CD4-positive, alpha-beta T cell treated with Interleukin-4 for 1 hour (primary cell): ENCODE measurements around the gene MYL6B.
"Not testable (repeated sequence)": the region's sequence is repeated elsewhere in the genome, so short reads cannot be mapped to it uniquely, and the experiment has no call there.

ENCODE experiments used
- DNase-seq, 2 donors: peaks; one replicate each; pipeline ENCODE4 v3.0.0-alpha.2; 2020 to 2022

The MYL6B gene

GRCh38 chr12:56152132-56152755 lies at the start of gene MYL6B:
TSS of gene MYL6B (plus strand) at chr12:56152587. CDS start at chr12:56153919, 1,332 bp downstream.
- peak; percentile 90 for DNase-seq

- DNase-seq: no peak
These were observed 49.7 kb upstream of the MYL6B start for GRCh38 chr12:56102683-56103065.

DNA sequence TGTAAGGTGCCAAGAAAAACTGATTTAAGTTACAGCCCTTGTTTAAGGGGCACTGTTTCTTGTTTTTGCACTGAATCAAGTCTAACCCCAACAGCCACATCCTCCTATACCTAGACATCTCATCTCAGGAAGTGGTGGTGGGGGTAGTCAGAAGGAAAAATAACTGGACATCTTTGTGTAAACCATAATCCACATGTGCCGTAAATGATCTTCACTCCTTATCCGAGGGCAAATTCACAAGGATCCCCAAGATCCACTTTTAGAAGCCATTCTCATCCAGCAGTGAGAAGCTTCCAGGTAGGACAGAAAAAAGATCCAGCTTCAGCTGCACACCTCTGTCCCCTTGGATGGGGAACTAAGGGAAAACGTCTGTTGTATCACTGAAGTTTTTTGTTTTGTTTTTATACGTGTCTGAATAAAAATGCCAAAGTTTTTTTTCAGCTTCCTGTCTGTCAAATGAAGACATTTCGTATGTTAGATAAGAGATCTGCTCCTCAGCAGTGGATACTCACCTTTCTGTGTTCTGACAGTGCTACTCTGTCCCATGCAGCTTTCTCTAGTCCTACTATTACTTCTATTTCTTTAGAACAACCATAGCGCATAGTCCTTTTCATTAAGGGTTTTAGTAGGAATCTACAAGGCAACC lies 49.2 kb upstream of the MYL6B start:
- peak in 1 of 2 donors; percentile 56 for DNase-seq

GRCh38 chr12:56103823-56104108 lies 48.6 kb upstream of the MYL6B start:
- DNase-seq: no peak

DNA sequence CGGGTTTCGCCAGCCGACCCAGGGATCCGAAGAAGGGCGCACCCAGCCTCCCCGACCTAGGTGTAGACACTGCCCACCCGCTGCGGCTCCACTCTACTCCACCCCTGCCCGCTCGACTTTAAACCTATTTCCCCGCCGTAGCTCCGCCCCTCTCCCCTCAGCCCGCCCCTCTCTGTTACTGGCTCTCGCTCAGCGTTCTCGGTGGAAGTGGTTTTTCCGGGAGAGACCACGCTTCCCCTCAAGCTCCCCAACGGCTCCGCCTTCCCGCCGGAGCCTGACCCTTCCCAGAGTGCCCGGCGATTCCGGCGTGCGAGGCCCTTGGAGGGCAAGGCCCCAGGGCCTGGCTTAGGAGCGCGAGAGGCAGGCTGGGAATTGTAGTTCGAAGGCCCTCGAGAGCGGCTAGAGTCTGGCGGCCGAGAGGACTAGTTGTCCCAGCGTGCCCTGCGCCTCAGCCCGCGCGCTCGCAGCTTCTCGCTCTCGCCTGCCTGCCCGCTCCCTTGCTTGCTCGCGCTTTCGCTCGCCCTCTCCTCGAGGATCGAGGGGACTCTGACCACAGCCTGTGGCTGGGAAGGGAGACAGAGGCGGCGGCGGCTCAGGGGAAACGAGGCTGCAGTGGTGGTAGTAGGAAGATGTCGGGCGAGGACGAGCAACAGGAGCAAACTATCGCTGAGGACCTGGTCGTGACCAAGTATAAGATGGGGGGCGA lies 48.1 kb upstream of the MYL6B start, which contains the start of gene PA2G4:
PA2G4 (plus strand) TSS at position 451 of the 706 bp plus-strand sequence; CDS start at position 630, 179 bp downstream.
- DNase-seq: peak; percentile 98

- DNase-seq: no peak
These were observed 47.4 kb upstream of the MYL6B start for GRCh38 chr12:56104815-56105608.

GRCh38 chr12:56105609-56105902 lies 46.8 kb upstream of the MYL6B start:
- DNase-seq: no peak

DNA sequence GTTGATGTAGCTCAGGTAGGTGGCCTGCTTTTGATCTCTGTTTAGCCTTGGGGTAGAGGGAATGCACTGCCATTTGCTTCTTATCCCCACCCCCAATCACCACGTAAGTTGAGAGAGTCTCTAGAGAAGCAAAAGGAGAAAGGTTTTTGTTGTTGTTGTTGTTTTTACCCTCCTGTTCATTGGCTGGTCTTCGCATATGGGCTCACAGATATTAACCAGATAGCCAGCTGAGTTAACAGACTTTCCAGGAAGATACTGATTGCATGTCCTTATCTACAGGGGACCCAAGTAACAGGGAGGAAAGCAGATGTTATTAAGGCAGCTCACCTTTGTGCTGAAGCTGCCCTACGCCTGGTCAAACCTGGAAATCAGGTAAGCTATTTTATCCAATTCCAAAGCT lies 45.1 kb upstream of the MYL6B start:
- no peak for DNase-seq

GRCh38 chr12:56110571-56110970 lies 41.8 kb upstream of the MYL6B start:
- no peak for DNase-seq

GRCh38 chr12:56114084-56114483 lies 38.3 kb upstream of the MYL6B start:
- no peak for DNase-seq

DNA sequence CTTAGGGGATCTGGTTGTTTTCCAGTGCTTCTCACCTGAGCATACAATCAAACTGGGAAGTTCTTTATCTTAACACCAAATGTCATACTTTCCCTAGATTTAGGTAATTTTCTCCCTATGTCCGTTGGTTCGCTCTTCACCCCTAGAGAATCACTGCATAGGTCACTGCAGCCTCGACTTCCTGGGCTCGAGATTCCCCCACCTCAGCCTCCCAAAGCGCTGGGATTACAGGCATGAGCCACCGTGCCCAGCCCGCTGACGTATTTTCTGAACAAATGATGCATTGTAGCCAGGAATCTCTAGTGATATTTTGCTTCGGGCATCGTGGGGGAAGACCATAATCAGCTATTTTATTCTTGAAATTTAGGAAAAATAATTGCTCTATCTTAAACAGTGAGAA lies 37.1 kb upstream of the MYL6B start:
- no peak for DNase-seq

GRCh38 chr12:56116267-56117081 lies 35.9 kb upstream of the MYL6B start, which contains the start of gene RPL41:
TSS of gene RPL41 (plus strand) at chr12:56116633.
- peak; percentile 93 to 95 for DNase-seq

DNA sequence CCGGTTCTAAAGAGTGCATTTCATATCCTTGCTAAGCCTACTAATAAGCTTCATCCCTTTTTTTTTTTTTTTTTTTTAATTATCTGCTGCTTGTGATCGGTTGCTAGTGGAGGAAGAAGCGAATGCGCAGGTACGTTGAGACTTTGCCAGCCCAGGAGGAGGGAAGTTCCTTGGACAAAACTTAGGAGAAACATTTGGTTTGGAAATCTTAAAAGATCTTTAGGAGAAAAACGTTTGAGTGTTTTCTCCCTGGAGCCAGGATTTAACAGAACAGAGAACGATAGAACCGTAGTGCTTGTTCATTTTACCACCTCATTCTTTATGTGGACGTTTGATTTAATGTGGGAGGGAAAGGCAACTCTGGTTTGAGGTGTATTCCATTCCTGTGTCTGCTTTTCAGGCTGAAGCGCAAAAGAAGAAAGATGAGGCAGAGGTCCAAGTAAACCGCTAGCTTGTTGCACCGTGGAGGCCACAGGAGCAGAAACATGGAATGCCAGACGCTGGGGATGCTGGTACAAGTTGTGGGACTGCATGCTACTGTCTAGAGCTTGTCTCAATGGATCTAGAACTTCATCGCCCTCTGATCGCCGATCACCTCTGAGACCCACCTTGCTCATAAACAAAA lies 35.2 kb upstream of the MYL6B start:
- DNase-seq: not testable (repeated sequence)

DNA sequence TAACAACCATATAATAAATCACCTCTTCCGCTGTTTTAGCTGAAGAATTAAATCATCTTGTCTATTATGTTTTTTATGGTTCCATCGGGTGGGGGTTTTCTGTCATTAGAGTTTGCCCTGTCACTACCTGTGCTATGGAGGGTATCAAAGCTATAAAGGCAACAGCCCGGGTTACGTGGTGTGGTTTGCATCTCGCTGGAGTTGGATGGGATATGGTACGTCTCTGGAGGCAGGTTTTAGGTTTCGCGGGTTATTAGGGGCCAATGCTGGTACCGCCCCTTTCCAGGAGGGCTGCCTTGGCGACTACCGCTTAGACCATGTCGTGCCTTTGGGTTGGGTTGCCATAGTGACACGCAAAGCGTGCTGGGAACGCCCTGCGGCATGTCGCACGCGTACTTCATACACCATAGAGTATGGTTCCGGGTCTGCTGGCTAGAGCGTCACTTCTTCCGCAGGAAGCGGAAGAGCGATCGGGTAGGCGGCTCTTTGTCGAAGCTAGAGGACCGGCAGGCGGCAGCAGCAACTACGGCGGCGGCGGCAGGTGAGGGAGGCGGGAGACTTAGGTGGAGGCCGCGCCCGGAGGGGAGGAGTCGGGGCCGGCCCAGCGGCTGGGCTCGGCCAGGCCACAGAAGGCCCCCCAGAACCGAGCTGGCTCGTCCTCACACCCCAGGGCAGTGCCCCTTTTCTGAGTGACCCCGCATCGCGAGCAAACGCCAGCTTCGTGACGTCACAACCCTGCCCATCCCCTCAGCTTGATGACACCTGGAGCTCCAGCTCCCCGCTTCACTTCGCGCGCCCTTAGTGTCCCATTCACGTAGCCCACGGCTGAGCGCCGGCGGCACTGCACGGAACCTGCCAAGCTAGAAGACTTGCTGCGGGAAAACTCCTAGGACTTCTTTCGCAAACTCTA lies 34.4 kb upstream of the MYL6B start, which contains the start of gene ZC3H10:
ZC3H10 (plus strand) TSS at position 489 of the 910 bp plus-strand sequence. CDS start 2,297 bp downstream, outside the sequence.
- peak; percentile 99 for DNase-seq

DNA sequence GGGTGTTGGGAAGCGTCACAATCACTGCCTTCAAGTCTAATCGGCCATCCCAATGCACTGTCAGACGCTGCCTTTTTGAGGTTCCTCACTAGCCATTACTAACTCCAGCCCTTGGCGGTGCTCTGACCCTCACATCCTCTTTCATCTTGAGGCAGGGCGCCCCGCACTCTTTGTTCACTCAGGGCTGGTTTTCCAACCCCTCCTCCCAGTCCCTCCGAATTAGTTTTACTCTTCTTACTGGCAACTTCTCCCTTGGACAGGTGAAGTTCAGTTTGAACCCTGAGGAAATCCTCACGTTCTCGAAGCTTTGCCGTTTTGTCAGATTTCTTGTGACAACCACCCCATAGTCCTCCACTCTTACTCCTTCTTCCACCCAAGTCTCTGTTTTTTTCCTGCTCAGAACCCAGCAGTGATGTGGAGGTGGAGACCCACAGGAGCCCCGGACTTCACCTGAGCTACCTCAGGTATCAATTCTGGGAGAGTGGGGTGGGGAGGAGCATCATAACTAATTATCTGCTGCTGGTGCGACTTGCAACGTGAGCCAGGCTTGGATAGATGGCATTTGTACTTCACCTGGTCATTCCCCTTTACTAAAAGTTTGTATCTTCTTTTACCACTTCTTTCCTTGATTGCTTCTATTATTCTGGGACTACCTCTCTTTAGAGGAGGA lies 33.6 kb upstream of the MYL6B start:
- no peak for DNase-seq

GRCh38 chr12:56119361-56119796 lies 33.0 kb upstream of the MYL6B start:
- peak; percentile 77 to 78 for DNase-seq

- DNase-seq: no peak
These were observed 32.1 kb upstream of the MYL6B start for GRCh38 chr12:56120158-56120846.

DNA sequence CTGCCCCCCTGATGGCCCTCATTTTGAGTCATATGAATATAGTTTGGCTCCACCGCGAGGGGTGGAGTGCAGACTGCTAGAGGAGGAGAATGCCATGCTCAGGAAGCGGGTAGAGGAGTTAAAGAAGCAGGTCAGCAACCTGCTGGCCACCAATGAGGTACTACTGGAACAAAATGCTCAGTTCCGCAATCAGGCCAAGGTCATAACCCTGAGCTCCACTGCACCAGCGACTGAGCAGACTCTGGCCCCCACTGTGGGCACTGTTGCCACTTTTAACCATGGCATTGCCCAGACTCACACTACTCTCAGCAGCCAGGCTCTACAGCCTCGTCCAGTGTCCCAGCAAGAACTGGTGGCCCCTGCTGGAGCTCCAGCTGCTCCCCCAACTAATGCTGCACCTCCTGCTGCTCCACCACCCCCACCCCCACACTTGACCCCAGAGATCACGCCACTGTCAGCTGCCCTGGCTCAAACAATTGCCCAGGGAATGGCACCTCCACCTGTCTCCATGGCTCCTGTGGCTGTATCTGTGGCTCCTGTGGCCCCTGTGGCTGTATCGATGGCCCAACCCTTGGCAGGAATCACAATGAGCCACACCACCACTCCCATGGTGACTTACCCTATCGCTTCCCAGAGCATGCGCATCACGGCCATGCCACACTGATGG lies 31.1 kb upstream of the MYL6B start:
- DNase-seq: no peak

DNA sequence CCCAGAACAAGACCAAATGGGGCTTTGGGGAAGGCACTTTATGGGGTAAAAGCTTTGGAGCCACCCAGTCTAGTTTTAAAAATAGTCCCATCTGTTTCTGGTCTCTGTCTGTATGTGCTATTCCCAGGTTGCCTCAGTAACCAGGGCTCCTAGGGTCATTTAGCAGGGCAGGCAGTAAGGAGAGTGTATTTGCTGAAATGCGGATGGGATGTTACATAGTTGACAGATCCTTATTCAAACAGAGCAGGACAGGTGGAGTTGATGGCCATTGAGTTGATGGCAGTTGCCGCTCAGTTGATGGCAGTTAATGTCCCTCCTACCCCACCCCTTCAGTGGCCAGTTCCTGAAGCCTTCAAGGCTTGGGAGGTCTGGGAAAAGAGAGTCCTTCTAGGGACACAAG lies 29.8 kb upstream of the MYL6B start:
- DNase-seq: no peak
